NCI-H2107 treated with DMSO at 0.1 percent for 48 hours (cell line): Measurements from ENCODE around the gene NTM.
"Not testable (repeated sequence)": the region's sequence is repeated elsewhere in the genome, so short reads cannot be mapped to it uniquely, and the experiment has no call there.

Experiments
- DNase-seq: peaks from one replicate; lab custom pipeline; 2025; ENCODE audit not compliant: unreplicated experiment; lab: John Stamatoyannopoulos, UW

The NTM gene

GRCh38 chr11:132315696-132316095 is 945.3 kb downstream of the NTM start:
- no peak for DNase-seq

- no peak for DNase-seq
These were observed 948.2 kb downstream of the NTM start for GRCh38 chr11:132318421-132319157.

GRCh38 chr11:132319419-132319818 is 949.0 kb downstream of the NTM start:
- DNase-seq: not testable (repeated sequence)

DNA sequence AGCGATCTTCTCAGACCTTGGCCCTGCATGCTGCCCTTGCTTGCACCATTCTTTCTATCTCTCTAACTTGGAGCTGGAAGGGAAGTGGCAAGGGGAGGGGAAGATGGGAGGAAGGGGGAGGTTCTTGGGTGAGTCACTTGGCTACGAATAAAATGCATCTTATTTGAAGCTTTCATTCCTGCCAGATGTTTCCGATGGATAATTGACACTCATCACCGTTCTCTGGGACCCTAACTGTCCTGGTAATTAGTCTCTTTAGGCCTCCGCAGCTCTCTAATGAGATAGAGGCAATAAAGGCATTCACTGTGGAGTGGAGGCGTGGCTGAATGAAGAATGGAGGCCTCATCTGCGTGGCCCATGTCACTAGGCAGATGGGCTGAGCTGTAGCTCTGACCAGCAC is 960.1 kb downstream of the NTM start:
- no peak for DNase-seq

GRCh38 chr11:132332521-132332920 is 962.1 kb downstream of the NTM start:
- peak; percentile 69 for DNase-seq

DNA sequence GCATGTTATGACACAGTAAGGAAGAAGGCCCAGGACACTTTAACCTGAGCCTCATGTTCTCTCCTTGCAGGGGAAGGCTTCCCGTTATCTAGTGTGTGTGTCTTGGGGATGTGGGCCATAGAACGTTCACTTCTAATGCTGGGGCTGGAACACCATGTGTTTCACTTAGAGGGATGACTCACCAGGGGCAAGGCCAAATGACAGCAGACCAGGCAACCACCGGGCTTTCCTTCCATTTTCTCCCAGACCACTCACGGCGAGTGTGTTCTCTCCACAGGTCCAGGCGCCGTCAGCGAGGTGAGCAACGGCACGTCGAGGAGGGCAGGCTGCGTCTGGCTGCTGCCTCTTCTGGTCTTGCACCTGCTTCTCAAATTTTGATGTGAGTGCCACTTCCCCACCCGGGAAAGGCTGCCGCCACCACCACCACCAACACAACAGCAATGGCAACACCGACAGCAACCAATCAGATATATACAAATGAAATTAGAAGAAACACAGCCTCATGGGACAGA is 964.4 kb downstream of the NTM start:
- DNase-seq: no peak

DNA sequence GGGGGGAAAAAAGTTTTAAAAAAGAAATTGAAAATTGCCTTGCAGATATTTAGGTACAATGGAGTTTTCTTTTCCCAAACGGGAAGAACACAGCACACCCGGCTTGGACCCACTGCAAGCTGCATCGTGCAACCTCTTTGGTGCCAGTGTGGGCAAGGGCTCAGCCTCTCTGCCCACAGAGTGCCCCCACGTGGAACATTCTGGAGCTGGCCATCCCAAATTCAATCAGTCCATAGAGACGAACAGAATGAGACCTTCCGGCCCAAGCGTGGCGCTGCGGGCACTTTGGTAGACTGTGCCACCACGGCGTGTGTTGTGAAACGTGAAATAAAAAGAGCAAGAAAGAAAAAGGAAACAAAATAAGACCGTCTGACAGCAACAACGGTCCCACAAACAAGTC is 964.9 kb downstream of the NTM start:
- no peak for DNase-seq

- DNase-seq: no peak
These were observed 966.5 kb downstream of the NTM start for GRCh38 chr11:132336781-132337535.

DNA sequence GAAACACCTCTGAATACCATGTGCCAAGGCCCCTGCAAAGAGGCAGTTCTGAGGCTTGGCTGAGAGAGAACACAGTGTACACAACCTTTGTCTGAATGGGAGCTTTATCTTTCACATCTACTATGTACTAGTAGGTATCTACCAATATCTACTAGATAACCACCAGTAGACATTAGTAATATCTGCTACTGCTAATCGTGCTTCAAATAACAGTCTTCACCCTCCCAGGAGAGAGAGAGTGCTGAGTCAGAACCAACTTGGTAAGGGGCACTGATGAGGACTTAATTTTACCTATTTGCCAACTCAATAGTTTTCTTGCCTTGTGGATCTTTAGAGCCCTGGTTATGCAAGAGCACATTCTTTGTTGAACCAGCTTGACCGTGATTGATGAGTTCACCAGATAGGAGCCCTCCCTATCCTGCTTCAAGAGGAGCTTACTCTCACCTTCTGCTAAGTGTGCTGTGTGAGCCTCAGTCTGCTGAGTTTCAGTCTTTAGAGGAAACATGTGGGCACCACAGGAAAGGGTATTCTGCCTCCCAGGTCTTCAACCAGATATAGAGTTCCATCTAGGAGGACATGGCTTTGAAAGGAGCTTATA is 967.5 kb downstream of the NTM start:
- DNase-seq: no peak

GRCh38 chr11:132342408-132342807 is 972.0 kb downstream of the NTM start:
- DNase-seq: no peak

GRCh38 chr11:132343445-132344175 is 973.2 kb downstream of the NTM start:
- DNase-seq: no peak

DNA sequence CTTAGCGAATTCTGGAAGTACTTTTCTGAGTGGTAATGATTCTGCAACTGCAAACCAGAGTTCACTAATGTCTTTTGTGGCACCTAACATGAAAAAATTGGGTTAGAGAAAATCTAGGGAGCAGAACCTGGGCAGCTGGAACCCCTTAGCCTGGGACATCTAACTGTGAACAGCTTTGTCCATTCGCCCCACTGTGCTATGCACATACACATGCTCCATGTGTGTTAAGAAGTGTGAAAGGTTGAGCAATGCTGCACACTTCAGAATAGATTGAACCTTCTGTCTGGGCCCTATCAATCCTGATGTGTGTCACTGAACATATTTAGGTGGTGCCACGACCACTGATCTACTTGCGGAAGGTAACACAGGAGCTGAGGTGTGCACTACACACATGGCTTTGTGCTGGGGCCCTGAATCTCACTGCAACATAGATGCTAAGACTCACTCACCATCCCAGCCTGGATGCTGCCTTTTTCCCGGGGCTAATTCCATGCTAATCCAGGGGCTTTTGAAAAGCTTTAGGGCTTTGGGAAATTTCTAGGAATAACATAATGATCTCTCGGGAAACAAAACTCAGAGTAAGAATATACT is 976.2 kb downstream of the NTM start:
- DNase-seq: no peak

- DNase-seq: no peak
These were observed 977.0 kb downstream of the NTM start for GRCh38 chr11:132347156-132348090.

DNA sequence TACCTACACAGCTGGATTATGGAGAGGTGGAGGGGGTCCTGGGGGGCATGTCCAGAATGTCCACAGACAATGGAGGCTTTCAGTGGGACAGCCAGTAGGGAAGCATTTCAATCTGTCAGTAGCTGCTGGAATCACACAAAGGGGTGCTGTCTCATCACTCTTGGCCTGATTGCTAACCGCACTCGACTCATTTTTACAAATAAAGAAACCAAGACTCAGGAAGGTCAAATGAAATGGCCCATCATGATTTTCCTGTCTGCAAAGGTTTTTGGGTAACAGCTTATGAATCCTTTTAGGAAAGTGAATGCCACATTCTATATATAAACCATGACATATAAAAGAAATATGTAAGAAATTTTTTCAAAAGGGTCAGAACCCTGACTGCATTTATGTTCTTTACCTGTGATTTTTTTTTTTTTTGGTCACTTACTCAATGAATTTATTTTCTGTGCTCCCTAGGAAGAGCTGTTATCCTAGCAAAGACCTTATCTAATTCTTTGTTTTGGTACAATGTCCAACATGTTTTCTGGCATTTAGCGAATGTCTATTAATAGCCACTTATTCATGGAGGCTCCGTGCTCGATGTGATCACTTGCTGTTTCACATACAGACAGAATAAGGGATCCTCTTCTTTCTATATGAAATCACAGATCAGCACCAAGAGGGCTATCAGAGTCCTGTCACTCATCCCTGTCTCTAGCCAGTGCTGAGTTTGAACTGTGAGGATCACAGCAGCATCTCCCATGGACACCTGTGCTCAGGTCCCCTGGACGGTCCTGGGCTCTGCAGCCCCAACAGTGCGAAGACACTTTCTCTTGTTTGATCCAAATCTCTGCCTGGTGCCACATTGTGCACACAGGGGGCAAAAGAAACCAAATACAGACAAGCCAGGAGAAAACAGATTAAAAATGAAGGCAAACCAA is 979.7 kb downstream of the NTM start:
- no peak for DNase-seq

GRCh38 chr11:132351050-132351449 is 980.6 kb downstream of the NTM start:
- no peak for DNase-seq

DNA sequence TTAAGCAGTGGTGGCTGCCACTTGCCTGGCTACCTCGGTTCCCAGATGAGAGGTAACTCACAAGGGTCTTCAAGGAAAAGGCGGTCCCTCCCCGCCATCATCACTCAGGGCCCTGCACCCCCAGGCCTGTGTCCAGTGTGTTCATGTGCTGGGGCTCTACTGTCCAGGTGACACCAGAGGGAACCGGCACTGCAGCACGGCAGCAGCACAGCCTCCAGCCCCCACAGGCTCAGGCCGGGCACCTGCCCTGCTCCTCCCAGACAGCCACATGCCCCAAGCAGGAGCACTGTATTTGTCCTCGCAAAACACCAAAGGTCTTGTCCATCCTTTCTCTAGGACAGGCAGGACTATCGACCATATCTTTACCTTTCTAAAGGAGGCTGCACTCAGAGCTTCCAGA is 982.1 kb downstream of the NTM start:
- DNase-seq: no peak

- no peak for DNase-seq
These were observed 982.8 kb downstream of the NTM start for GRCh38 chr11:132353255-132353654.

GRCh38 chr11:132357811-132358572 is 987.6 kb downstream of the NTM start:
- DNase-seq: no peak
